ENCODE measurements around the gene SSBP3.
"Not testable (repeated sequence)": the region's sequence is repeated elsewhere in the genome, so short reads cannot be mapped to it uniquely, and the experiment has no call there.

SSBP3 gene

DNA sequence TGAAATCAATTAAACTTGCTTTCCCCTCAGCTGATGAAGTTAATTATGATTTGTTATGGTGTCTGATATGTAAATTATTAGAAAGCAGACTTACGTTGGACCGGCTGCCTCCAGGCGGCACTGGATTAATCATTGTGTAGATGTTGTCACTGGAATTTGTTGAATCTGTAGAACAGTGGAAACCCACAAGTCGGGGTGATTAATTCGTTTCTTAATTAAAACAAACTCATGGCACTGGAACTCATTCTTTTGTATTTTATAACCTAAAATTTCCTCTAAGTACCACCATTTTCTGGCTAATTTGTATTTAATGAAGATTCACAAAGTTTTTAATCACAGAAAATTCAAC lies 167.2 kb downstream of the SSBP3 start:
- no peak for DNase-seq

DNA sequence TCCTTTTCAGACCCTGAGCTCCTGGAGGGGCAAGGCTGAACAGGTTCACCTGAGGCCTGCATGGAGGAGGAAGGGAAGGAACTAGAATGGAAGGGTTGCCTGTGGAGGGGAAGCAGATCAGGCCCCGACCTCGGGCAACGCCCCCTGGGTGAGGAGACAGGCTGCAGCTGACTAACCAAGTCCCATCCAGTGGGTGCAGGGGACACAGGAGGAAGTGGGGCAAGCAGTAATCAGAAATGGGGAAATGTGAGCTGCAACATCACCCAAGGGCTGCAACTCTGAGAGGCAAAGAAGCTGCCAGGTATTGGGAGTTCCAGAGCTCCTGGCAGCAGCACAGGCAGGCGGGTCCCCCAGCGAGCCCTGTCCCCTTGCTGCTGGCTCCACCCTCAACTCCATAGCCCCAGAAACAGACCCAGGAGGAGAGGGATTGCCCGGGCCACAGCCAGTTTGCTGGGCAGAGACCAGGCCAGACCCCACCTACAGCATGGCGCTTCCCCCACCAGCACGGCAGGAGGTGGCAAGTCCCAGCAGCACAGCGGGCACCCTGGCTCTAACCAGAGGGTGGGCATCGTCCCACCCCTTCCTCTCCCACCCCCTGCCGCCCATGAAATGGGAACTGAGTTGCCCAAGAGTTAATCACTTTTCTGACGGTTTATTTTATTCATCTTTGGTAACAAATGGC lies 167.7 kb downstream of the SSBP3 start:
- DNase-seq = no peak

DNA sequence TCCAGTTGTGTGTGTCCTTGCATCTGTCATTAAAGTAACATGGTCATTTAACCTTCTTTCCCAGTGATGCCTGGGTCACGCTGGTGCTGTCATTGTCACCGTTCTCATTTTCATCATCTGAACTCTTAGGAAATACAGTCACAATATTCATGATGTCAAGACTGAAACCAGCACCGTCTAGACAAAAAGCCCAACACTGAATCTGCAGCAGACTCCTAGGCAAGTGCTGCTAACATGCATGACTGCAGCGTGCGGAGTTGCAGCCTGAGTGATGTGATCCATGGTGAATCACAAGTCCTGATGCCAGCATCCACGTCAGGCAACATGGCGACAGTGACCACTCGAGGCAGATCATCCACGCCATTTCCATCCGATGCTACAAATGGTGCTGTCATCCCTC lies 168.6 kb downstream of the SSBP3 start:
- DNase-seq = no peak

DNA sequence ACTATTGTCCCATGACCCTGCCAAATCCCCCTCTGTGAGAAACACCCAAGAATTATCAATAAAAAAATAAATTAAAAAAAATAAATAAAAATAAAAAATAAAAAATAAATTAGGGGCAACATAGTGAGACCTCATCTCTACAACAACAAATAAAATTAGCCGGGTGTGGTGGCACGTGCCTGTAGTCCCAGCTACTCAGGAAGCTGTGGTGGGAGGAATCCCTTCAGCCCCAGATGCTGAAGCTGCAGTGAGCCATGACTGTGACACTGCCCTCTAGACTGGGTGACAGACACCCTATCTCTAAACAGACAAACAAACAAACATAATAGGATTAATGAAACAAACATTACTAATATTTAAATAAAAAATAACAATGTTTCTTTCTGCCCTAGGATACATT lies 171.9 kb downstream of the SSBP3 start:
- DNase-seq = no peak

DNA sequence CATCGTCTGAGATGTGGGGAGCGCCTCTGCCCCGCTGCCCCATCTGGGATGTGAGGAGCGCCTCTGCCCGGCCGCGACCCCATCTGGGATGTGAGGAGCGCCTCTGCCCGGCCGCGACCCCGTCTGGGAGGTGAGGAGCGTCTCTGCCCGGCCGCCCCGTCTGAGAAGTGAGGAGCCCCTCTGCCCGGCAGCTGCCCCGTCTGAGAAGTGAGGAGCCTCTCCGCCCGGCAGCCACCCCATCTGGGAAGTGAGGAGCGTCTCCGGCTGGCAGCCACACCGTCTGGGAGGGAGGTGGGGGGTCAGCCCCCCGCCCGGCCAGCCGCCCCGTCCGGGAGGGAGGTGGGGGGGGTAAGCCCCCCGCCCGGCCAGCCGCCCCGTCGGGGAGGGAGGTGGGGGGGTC lies 173.0 kb downstream of the SSBP3 start:
- DNase-seq = not testable (repeated sequence)

DNA sequence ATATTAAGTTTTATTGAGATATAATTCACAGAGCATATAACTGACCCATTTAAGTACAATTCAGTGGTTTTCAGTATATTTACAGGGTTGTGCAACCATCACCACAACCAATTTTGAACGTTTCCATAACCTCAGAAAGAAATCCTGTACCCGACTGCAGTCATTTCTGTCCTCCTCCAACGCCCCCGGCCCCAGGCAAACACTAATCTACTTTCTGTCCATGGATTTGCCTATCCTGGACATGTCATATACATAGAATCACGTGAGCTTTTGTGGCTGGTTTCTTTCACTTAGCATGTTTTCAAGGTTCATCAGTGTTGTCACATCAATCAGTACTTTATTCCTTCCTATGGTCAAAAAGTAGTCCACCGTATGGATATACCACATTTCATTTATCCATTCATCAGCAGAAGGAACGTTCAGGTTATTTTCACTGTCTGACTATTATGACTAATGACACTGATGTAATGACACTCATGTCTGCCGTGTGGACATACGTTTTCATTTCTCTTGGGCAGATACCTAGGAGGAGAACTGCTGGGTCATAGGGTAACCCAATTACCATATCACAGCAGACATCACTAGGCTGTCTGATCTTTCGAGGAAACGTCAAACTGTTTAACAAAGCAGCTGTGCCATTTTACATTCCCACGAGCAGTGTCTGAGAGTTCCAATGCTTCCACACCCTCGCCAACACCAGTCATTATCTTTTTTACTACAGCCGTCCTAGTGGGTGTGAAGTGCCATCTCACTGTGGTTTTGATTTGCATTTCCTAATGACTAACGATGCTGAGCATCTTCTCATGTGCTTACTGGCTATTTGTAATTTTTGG lies 175.5 kb downstream of the SSBP3 start:
- DNase-seq = peak; percentile 76

DNA sequence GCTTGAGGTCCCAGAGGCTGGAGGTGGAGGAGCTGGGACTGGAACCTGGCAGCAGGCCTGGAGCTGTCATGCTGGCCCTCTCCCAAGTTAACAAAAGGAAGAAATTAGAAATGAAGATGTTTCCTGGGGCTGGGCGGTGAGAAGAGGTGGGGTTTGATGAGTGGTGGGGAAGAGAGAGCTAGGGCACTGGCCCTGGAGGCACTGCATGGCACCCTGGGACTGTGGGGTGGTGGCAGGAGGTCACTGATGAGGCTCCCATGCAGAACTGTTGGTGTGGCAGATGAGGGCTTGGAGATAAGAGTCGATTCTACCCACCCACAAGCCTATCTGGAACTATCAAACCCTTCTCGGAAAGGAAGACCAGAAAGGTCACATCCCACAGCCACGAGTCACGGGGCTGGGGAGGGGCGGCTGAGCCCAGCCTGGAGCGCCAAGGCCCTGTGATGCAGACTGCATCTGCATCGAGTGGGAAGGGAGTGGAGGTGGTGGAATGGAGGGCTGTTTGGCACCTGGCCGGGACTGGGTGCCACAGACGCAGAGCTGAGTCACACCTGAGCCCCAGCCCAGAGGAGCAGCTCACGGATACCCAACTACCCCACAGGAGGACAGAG lies 176.8 kb downstream of the SSBP3 start:
- peak; percentile 70 for DNase-seq

DNA sequence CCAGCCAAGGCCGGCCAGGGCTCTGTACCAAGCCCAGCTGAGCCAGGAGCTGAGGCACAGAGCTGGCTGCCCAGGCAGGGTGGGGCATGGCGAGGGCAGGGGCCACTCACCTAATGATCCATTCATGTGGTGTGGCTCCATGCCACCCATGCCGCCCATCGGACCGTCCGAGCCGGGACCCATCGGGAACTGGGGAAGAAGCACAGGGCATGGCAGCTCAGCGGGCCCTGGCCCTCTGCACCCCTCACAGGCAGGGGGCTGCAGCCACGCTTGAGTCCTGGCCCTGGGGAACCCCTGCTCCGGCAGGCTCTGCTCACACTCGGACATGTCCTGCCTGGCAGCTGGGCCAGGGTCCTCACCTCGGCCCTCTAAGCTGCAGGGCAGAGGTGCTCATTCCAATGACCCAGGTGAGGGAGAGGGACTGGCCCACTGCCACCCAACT lies 177.5 kb downstream of the SSBP3 start:
- DNase-seq = no peak

DNA sequence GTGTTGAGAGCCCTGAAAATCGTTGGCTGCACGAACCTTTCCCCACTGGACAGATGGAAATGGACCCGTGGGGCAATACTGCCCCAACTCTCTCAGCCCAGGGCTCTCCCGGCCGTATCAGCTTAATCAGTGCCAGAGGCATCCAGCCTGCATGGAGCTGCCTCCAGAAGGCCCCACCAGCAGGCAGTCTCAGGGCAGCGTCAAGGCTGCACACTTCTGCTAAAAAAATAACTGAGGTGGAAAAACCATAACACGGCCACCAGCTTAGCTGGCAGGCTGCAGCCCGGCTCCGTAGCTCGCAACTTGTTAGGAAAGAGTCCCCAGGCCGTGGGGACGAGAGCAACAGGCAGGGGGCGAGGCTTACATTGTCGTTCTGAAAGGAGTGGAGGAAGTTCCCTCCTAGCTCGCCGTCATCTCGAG lies 178.3 kb downstream of the SSBP3 start:
- DNase-seq = no peak

DNA sequence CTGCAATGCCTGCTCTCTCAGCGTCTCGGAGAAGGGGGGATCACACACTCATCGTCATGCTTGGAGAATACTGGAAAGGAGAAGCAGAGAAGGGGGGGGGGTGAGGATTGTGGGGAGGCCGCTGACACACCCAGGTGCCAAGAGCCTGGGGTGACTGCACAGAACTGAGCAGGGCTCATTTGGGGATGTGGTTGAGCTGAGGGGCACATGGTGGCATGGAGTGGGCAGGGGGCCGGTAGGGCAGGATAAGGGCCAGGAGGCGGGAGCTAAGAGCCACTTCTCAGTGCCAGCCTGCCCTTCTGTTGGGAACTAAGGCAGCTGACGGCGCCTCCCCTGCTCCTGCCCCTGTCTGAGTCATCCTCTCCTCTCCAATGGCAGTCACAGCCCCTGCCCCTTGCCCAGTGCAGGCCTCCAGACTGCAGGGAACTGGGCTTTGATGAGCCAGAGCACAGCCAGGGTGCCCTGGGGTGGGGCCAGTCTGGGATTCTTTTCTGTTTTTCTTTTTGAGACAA lies 179.0 kb downstream of the SSBP3 start:
- no peak for DNase-seq

DNA sequence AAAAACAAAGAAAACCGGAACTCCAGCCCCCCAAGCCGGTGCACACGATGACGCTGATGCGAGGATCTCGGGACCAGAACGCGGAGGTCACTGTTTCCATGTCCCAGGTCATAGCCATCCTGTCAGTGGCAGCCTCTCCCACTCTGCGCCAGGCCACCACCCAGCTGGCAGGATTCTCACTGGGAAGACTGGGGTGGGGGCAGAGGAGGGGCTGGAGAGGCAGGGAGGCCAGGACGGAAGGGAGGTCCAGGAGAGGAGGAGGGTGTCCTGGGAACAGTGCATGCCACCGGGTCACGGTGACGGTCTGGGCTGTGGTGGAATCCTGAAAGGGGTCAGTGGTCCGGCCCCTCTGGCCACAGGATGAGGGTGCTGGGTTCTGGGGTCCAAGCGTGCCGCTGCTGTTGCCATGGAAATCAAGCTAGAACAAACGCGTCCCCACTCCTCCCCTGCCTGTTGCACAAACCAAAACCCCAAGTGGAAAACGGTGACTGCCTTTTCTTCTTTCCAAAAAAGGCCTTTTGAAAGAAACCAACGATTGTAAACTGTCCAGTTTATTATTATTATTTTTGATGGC lies 180.1 kb downstream of the SSBP3 start:
- no peak for DNase-seq

DNA sequence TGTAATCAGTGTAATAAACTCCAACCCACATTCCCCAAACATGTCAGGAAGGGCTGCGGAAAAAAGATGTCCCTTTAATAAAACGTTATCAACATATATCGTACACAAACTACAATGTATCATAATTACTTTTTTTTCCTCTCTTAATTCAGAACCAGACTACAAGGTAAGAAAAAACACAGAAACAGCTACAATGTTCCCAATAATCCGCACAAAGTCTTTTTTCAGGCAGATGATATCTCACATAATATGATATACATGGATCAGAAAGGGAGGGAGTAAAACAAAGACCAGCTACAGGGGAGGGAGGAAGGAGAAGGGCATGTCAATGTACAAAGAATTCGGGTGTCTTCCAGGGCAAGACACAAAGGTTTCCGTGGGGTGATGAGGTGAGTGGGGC lies 180.8 kb downstream of the SSBP3 start:
- DNase-seq = no peak

DNA sequence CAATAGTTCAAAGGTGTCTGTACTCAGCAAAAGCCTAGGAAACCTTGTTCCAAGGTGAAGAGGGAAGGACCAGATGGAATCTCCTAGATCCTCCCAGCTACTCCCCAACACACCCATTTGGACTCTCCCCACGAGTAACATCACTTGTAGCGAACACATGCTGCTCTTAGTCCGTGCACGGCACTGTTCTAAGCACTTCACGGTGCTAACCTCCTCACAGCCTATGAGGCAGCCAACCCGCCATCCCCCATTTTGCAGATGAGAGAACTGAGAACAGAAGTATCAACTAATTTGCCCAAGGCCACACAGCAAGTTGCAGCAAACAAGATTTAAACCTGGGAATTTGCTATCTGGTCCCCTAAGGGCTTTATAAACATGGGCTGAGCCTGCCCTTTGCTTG lies 182.0 kb downstream of the SSBP3 start:
- no peak for DNase-seq

DNA sequence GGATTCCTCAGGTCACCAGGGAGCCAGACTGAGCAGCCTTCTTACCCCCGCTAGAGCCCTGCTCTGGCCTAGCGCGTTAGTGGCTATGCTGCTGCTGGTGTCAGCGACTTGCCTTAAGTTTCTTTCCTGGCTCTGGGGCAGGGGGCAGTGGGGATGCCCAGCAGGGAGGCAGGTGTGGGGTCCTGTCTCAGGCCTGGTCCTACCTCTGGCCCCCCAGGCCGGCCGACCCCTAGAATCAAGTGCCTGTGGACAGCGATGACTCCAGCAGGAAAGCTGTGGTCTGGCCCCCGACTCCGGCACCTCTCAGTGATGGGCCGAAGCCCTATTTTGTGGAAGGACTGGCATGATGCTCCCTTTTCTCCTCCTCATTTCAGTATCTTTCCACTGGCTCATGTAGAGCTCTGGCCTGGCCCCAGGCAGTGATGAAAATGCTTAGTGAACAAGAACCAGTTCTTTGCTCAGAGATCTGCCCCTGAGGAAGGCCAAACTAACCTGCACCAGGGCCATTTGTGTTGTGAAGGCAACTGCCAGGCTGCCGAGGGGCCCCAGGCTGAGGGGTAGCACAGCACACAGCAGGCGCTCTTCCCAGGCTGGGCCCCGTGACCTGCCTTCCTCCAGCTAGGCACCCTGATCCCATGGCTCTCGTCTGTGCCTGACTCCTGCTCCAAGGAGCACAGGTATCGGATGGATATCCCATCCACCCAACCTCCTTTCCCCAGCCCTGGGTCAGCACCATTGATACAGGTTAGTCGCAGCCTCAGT lies 182.6 kb downstream of the SSBP3 start:
- DNase-seq = no peak

DNA sequence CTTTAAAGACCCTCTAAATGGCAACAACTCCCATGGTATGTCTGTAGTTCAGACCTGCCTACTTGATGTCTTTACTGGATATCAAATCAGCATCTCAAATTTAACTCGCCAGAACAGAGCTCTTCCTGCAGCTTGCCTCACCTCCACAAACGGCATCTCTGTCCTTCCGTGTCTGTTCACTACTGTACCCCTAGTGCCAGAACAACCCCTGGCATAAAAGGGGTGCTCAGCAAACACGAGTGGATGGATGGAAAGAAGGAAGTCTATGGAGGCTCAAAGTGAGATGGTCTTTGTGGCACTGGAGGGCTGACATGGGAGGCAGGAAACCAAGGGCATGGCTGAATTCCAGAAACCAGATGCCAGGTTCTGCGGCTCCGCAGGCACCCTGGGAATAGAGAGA lies 183.5 kb downstream of the SSBP3 start:
- no peak for DNase-seq

DNA sequence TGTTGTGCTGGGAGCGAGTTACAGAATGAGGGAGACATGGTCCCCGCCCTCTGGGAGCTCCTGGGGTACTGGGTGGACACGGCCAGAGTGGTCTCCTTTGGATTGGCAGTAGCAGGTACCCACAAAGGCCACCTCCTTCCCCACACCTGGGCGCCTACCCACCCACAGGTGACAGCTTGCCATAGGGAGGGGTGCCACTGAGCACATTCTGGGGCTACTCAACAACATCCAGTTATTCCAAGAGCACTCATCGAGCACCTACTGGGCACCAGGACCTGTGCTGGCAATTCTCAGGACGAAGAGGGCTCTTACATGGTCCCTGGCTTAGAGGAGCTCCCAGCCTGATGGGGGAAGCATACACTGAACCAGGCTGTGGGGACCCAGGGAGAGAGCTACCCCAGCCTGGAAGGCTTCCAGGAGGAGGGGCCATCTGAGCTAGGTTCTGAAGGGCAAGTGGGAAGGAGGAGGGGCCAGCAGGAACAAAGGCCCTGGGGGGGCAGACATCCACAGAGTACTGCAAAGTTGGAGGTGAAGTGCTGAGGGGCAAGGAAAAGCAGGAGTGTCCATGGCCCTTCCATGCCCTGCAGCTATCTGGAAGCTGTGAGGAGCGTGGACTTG lies 184.2 kb downstream of the SSBP3 start:
- DNase-seq = no peak

DNA sequence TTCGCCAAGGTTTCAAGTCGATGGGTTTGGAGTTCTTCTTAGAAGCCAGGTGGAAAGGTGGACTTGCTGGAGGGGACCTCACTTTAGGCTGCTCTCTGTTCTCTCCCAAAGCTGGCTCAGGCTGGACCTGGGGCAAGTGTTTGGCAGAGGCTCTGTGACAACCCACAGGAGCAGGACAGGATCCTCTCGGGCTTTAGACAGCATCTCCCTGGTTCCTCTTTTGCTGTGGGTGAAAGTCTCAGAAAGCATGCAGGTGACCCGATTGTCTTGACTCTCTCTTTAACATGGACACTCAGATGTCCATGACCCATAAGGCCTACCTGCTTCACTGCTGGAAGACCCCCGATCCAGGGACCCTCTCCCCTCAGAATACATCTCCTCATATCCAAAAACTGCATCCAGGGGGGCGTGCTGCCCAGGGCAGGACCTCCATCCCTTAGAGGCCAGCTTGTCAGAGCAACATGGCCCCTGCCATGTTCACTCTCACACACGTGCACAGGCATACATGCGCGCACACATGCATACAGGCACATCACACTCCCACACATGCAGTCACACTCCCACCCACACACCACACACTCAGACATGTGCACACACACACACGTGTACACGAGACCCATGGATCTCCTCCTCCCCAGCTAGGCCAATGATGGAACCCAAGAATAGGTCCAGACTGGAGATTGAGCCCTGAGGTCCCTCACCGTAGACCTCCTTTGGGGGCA lies 184.9 kb downstream of the SSBP3 start:
- DNase-seq = no peak

DNA sequence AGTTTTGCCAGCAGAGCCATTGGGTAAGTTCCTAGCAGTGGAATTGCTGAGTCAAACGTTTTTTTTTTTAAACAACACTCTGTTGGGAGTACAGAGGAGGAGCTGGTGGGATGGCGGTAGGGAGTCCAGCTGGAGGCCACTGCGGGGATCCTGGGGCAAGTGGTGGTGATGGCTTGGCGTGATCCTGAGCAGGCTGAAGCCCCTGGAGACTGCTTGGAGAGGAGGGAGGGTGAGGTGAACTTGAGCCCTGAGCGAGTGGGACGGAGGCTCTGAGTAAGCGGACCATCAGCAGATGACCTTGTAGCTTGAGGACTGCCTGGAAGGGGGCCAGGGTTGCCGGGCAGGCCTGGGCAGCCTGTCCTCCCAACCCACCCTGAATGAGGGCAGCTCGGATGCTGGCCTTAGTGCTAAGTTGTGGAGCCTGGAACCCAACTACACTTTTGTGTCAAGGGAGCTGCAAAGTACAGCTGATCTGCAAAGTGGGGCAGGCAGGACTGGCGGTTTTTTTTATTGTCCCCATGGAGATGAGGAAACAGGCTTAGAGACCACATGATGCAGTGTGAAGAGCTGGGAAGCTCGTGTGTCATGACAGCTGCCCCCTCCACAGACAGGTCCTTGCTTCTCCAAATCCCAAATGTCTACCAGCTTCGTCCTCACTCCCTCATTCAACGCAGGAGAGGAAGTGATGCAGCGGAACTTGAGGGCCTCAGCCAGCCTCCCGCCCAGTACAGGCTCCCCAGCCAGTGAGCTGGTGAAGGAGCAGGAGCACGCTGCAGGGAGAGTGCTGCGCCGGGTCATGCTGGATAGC lies 186.0 kb downstream of the SSBP3 start:
- DNase-seq = no peak

DNA sequence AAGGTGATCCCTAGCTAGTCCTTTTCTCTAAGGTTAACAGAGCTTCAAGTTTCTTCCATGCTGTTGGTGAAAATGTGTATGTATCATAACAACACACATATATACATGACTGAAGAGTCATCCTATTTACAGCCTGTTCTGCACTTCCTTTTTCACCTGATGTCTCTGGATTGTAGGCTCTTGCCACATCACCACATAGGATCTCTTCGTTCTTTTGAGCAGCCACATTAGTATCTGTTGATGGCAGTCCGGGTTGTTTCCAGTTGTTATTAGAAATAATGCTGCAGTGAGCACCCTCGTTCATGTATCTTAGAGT lies 186.5 kb downstream of the SSBP3 start:
- no peak for DNase-seq

DNA sequence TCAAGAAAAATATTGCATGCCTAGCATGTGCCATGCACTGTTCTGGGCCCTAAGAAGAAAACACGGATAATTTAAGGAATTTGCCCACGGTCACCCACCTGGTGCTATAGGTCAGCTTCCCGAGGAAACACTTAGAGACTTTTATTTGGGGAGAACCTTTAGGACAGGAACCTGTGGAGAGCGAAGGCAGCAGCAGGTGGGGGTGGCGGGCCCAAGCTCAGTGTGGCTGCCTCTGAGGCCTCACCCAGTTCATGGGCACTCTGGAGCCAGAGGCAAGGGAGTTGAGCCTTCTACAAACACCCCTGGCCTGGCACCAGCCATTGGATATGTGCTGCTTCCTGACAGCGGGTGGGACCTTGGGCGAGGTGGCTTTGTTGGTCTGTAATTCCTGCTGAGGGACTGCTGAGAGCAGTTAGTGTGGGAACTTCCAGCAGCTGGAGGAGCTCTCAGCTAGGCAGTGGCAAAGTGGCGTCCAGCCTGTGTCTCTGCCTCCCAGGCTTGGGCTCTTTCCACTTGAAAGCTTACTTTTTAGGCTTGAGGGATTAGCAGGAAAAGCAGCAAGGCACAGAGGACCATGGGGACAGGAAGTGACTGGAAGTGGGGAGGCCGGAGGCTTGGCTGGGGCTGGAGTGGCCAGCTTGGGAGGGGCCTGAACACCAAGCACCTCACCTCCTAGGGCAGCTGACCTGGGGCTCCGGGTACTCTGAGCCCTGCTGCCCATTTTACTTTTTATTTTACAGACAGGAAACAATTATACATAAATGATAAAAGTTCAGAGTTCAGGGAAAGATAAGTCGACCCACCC lies 187.1 kb downstream of the SSBP3 start:
- no peak for DNase-seq
